Fibroblast of lung (primary cell): ENCODE results near the gene PDZK1. TPM values are rescaled to one million over a fixed set of nuclear protein-coding genes. Genes with fewer than 3 reads are reported as not detected.
"Not testable (repeated sequence)": the region's sequence is repeated elsewhere in the genome, so short reads cannot be mapped to it uniquely, and the experiment has no call there.

Source experiments
- DNase-seq, 2 donors: peaks; one replicate each; pipeline versions ENCODE4 v3.0.0 to v3.0.0-alpha.2; 2010; ENCODE audit warnings: low read depth in 2 of 2
- H2AFZ ChIP-seq: 2 replicates; pipeline ENCODE4 v1.5.1; 2012; ENCODE audit warnings: low read length, control low read depth, inconsistent platforms
- H3K27ac ChIP-seq: 2 replicates; pipeline ENCODE4 v1.5.1; 2011; ENCODE audit warnings: low read length, control low read depth; ENCODE audit not compliant: insufficient read depth
- H3K27me3 ChIP-seq: 2 replicates; pipeline ENCODE4 v1.5.1; 2011; ENCODE audit warnings: mild to moderate bottlenecking, low read length; ENCODE audit not compliant: control insufficient read depth, insufficient read depth
- H3K36me3 ChIP-seq: 2 replicates; pipeline ENCODE4 v1.5.1; 2011; ENCODE audit warnings: low read length; ENCODE audit not compliant: control insufficient read depth, insufficient read depth
- H3K4me1 ChIP-seq: 2 replicates; pipeline ENCODE4 v1.5.1; 2011; ENCODE audit warnings: low read length; ENCODE audit not compliant: control insufficient read depth, insufficient read depth; ENCODE audit errors: extremely low read depth
- H3K4me2 ChIP-seq: 2 replicates; pipeline ENCODE4 v1.5.1; 2011; ENCODE audit warnings: low read length, control low read depth; ENCODE audit not compliant: insufficient read depth; ENCODE audit errors: extremely low read depth
- H3K4me3 ChIP-seq, 4 experiments: fragments of 200-600 bp in 1 of 4; sonication (generic) in 1 of 4; replicated peaks in 1 of 4; 2 replicates each; pipeline ENCODE4 v1.5.1; 2011 to 2016; ENCODE audit warnings: low read length in 4 of 4, low read depth in 3 of 4, mild to moderate bottlenecking in 3 of 4, control low read depth in 2 of 4, inconsistent platforms in 1 of 4, mixed read lengths in 1 of 4; ENCODE audit not compliant: insufficient read depth in 1 of 4; ENCODE audit errors: control extremely low read depth in 1 of 4
- H3K79me2 ChIP-seq: 2 replicates; pipeline ENCODE4 v1.5.1; 2012; ENCODE audit warnings: mild to moderate bottlenecking, low read length, inconsistent platforms; ENCODE audit not compliant: control insufficient read depth, insufficient read depth
- H3K9ac ChIP-seq: 2 replicates; pipeline ENCODE4 v1.5.1; 2011; ENCODE audit warnings: mild to moderate bottlenecking, low read length, control low read depth; ENCODE audit not compliant: insufficient read depth
- H3K9me3 ChIP-seq: 2 replicates; pipeline ENCODE4 v1.5.1; 2012; ENCODE audit warnings: low read depth, low read length; ENCODE audit not compliant: control insufficient read depth, insufficient read depth
- H4K20me1 ChIP-seq: 2 replicates; pipeline ENCODE4 v1.5.1; 2011; ENCODE audit warnings: low read length; ENCODE audit not compliant: control insufficient read depth, insufficient read depth; ENCODE audit errors: extremely low read depth
- polyA plus RNA-seq, 2 donors: library from polyadenylated mRNA; depleted of rRNA in 1 of 2; stranded (reverse) in 1 of 2; unstranded in 1 of 2; fragments of >200 nt; gene quantifications; 2 replicates each; pipeline ENCODE4 v1.2.1, GENCODE V29; 2011 to 2012; ENCODE audit warnings: missing spikeins in 1 of 2
- total RNA-seq: library from RNA; depleted of rRNA; stranded (reverse); fragments of >200 nt; gene quantifications from 2 replicates; pipeline ENCODE4 v1.2.1, GENCODE V29; 2014

Gene PDZK1
- total and polyA plus RNA-seq, 2 donors (not counting 1 experiment from before 2014, with no cell fraction given), result 0.91 to 1.5 TPM

DNA sequence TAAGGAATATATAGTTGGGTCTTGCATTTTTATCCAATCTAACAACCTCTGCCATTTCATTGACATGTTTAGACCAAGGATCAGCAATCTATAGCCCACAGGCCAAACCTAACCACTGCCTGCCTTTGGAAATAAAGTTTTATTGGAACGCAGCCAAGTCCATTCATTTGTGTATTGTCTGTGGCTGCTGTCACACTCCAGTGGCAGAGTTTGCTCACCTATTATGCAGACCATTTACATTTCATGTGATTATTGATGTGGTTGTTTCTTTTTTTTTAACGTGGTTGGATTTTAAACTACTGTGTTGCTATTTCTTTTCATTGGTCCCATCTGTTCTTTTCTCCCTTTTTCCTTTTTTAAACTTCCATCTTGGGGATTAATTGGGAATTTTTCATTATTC, 44.7 kb downstream of the PDZK1 start:
- not testable (repeated sequence) for H4K20me1 ChIP-seq, H3K4me3 ChIP-seq, H3K36me3 ChIP-seq, H3K27me3 ChIP-seq, H3K9me3 ChIP-seq, H3K79me2 ChIP-seq, H2AFZ ChIP-seq, DNase-seq, H3K4me1 ChIP-seq, H3K27ac ChIP-seq, H3K9ac ChIP-seq, H3K4me2 ChIP-seq

DNA sequence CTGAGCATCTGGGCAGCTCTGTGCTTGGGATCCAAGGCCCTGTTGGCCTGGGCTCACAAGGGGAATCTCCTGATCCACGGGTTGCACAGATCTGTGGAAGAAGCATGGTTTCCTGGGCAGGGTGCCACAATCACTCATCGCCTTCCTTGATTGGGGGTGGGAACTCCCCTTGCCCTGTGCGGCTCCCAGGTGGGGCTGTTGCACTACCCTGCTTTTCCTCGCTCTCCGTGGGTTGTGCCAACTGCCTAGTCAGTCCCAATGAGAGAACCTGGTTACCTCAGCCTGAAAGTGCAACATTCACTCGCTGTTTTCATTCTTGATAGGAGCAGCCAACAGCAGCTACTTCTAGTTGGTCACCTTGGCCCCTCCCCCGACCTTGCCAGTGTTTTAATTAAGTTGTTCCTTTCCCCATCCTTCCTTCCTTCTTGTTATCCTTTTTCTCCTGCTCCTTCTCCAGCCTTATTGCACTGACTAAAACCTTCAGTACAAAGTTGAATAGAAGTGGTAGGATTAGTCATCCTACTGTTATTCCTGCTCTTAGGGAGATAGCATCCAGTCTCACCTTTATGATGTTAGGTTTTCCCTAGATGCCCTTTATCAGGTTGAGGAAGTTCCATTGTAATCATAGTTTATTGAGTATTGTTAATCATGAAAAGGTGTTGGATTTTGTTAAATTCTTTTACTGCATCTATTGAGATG, 50.8 kb downstream of the PDZK1 start:
- DNase-seq, result peak in 1 of 2 donors; percentile 1
- not testable (repeated sequence) for H4K20me1 ChIP-seq, H3K4me1 ChIP-seq, H3K27ac ChIP-seq, H3K9me3 ChIP-seq, H3K4me2 ChIP-seq, H3K9ac ChIP-seq, H2AFZ ChIP-seq, H3K36me3 ChIP-seq, H3K4me3 ChIP-seq, H3K27me3 ChIP-seq, H3K79me2 ChIP-seq

DNA sequence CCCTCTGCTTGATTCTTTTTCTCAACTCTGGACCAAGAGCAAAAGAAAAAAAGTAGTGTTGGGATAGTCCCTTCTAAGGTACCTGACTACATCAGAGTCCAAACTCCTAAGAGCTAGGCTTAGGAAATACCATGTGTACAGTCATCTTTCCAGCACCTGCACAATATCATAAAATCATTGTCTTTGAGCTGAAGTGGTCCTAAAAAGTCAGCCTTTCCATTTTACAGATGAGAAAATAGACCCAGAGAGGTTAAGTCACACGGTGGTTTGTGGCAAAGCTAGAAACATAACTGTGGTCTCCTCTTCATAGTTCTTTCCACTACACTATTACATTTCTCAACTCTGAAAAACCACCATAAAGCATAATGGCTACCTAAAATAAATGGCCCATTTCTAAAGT, 63.2 kb downstream of the PDZK1 start:
- not testable (repeated sequence) for H3K27me3 ChIP-seq, H3K9ac ChIP-seq, H3K4me1 ChIP-seq, H3K27ac ChIP-seq, H3K4me2 ChIP-seq, H3K79me2 ChIP-seq, DNase-seq, H4K20me1 ChIP-seq, H3K36me3 ChIP-seq, H2AFZ ChIP-seq, H3K4me3 ChIP-seq, H3K9me3 ChIP-seq

DNA sequence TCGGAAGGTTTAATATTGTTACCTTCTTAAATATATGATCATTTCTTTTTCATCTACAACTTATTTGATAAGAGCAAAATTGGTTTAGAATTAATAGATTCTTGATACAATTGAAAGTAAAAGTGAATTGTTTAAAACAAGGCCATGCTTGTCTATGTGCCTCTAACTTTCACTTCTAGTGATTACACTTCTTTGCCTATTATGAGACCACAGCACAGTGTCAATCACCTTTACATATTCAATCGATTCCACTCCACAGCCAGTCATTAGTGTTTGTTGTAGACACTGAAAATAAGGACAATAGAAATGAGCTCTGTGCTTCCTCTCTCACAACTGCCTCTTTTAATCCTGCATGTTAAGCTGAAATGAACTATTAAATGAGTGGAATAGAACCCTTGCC, 65.3 kb downstream of the PDZK1 start:
- H3K36me3 ChIP-seq, H3K9ac ChIP-seq, H4K20me1 ChIP-seq, H3K79me2 ChIP-seq, H2AFZ ChIP-seq, H3K27ac ChIP-seq, H3K4me3 ChIP-seq, H3K4me2 ChIP-seq, H3K4me1 ChIP-seq, H3K9me3 ChIP-seq, H3K27me3 ChIP-seq, DNase-seq: not testable (repeated sequence)

DNA sequence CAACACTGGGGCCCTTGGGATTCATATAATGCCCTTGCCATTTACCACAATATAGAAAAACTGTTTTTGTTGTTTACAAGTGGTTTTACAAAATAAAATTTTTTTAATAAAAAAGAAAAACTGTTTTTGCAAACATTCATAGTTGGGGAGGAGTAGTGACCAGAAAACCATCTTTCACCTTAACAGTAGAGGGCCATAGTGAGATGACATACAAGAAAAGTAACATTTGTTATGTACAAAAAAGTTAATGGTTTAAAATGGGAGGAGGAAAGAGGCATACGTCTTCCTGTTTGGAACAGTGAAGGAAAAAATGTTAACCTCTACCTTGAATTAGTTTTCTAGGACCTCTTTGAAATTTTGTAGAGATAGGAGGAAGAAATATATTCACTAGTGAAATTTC, 70.9 kb downstream of the PDZK1 start:
- not testable (repeated sequence) for H3K4me2 ChIP-seq, H4K20me1 ChIP-seq, H3K9me3 ChIP-seq, H3K27me3 ChIP-seq, H3K79me2 ChIP-seq, H3K9ac ChIP-seq, H3K4me3 ChIP-seq, H3K27ac ChIP-seq, H3K4me1 ChIP-seq, DNase-seq, H3K36me3 ChIP-seq, H2AFZ ChIP-seq

DNA sequence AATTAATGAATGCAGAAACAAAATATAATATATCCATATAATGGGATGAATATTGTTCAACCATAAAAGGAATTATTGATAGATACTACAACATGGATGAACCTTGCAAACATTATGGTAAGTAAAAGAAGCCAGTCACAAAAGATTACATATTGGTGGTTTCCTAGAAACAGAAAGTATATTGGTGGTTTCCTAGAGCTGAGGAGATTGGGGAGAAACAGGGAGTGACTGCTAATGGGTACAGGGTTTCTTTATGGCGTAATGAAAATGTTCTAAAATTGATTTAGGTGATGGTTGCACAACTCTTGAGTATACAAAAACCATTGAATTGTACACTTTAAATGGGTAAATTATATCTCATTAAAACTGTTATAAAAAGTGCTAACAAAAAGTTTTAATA, 85.0 kb downstream of the PDZK1 start:
- not testable (repeated sequence) for H3K9me3 ChIP-seq, H3K4me3 ChIP-seq, H3K4me2 ChIP-seq, H3K4me1 ChIP-seq, H4K20me1 ChIP-seq, H3K9ac ChIP-seq, H3K79me2 ChIP-seq, H2AFZ ChIP-seq, H3K36me3 ChIP-seq, H3K27ac ChIP-seq, DNase-seq, H3K27me3 ChIP-seq
